Fibroblast of peridontal ligament (primary cell): ENCODE results near the gene PPP1R12C.

Experiments used
- DNase-seq: peaks from one replicate; pipeline ENCODE4 v3.0.0-alpha.2; 2010; ENCODE audit errors: extremely low read depth

The PPP1R12C gene

DNA sequence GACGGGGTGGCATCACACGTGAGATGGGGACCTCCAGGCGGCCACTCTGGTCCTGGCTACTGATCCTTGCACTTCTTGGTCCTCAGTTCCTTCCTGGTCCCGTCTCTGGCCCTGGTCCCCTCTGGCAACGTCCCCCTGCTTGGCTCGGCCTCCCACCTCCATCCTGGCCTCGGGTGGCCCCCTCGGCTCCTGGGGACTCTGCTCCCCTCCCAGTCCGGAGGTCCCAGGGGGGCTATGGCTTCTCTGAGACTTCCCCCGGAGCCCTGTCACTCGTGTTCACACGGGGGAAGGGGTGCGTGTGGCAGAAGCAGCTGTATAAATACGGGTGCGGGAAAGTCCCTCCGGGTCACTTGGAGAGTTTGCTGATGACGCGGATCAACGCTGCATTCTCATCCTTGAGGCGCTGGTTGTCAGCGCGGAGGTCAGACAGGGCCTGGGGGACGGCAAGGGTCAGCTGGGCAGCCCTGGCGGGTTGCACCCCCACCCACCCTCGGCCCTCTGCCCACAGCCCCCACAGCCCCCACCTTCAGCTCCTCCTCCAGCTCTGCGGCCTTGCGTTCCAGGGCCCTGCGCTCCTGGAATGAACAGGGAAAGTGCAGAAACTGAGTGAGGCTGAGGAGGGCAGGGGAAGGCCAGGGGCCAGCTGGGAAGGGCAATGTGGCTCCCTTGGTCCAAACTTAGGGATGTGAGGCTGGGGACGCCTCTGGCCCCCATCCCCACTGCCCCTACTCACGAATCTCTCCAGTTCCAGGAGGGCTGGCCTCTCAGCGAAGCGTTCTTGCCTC is 26.1 kb downstream of the PPP1R12C start:
- DNase-seq, result no peak

DNA sequence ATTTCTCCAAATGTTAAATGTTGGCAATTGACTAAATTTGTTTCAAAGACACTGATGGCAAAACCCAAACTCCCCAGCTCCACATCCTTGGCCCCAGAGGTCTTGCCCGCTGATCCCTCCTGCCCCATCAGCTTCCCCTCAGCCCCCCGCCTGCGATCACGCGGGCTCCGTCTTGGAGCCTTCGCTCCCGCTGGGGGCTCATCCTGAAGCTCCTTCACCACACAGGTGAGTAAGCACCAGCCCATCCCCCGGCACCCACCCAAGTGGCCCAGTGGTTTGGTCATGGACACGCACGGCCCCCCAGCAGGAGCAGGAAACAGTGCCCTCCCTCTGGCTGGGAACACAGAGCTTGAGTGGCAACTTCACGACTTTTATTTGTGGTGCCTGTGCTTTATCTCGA is 26.9 kb downstream of the PPP1R12C start:
- no peak for DNase-seq

- DNase-seq, result no peak
Observed at GRCh38 chr19:55089342-55089944, 28.0 kb downstream of the PPP1R12C start.

GRCh38 chr19:55088543-55089341 is 28.7 kb downstream of the PPP1R12C start:
- DNase-seq, result peak; percentile 61

- DNase-seq, result no peak
Observed at GRCh38 chr19:55088021-55088451, 29.4 kb downstream of the PPP1R12C start.

GRCh38 chr19:55087542-55087901 is 29.9 kb downstream of the PPP1R12C start:
- DNase-seq, result peak; percentile 5

GRCh38 chr19:55086730-55087541 is 30.5 kb downstream of the PPP1R12C start:
- peak; percentile 80 for DNase-seq

DNA sequence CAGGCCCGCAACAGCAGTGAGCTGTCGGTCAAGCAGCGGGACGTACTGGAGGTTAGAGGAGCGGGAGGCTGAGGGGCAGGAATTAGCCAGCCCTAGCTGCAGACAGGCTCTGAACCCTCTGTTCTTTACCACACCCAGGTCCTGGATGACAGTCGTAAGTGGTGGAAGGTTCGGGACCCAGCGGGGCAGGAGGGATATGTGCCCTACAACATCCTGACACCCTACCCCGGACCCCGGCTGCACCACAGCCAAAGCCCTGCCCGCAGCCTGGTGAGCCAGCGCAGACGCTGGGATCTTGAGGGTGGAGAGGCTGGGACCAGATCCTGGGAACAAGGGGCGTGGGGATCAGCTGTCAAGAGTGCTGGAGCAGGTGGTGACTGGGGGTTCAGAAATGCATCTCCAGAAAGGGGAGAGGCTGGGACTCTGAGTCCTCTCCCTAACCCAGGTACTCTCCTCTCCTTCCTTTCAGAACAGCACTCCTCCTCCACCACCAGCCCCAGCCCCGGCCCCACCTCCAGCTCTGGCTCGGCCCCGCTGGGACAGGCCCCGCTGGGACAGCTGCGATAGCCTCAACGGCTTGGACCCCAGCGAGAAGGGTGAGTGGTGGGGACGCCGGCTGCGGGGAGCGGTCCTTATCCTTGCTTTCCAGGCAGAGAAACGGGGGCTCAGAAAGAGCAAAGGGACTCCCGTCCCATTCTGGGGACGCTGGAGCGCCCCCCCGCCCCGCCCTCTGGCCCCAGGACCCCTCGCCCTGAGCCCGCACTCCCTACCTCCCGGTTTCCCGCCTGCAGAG is 31.3 kb downstream of the PPP1R12C start:
- DNase-seq, result no peak

DNA sequence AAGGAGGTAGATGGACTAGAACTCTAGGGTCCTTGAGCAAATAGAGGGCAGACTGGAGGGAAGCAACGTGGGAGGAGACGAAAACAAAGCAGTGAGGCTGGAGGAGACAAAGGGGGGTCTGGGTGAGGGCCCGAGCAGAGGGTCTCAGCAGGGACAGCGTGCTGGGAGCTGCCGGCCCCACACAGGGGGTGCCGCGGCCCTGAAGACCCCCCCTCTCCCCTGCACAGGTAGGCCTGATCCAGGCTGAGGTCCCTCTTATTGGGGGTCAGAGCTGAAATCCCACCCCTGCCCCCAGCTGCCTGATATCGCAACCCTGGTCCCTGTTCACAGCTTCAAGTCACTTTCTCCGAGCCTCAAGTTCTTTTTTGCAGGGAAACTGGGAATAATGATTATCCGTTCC is 33.0 kb downstream of the PPP1R12C start:
- DNase-seq, result no peak

- no peak for DNase-seq
Observed at GRCh38 chr19:55083004-55083850, 34.2 kb downstream of the PPP1R12C start.

DNA sequence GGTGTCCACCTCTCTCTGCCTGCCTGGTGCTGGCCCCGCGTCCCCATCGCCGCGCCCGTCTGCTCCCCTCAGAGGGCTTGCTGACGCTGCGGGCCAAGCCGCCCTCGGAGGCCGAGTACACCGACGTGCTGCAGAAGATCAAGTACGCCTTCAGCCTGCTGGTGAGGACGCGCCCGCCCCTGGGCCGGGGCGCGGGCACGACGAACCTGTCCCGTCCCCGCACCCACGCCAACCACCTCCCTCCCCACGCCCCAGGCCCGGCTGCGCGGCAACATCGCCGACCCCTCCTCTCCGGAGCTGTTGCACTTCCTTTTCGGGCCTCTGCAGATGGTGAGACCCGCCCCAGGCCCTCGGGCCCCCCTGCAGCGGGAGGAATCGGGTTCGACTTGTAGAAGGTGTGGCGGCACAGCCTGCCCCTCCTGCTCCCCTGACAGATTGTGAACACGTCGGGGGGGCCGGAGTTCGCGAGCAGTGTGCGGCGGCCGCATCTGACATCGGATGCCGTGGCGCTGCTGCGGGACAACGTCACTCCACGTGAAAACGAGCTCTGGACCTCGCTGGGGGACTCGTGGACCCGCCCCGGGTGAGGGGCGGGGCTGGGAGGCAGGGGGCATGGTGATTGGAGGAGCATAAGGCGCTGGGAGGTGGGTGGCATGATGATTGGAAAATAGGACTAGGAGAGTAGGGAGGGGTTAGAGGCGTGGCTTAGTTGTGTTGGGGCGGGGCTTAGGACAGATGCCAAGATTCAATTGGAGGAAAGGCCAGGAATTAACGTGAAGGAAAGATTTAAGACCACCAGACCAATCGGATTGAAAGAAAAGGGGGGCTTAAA is 35.2 kb downstream of the PPP1R12C start:
- peak; percentile 13 for DNase-seq

GRCh38 chr19:55081770-55082019 is 35.7 kb downstream of the PPP1R12C start:
- no peak for DNase-seq

GRCh38 chr19:55080968-55081769 is 36.3 kb downstream of the PPP1R12C start:
- no peak for DNase-seq

- peak; percentile 24 for DNase-seq
Observed at GRCh38 chr19:55080121-55080967, 37.1 kb downstream of the PPP1R12C start.

DNA sequence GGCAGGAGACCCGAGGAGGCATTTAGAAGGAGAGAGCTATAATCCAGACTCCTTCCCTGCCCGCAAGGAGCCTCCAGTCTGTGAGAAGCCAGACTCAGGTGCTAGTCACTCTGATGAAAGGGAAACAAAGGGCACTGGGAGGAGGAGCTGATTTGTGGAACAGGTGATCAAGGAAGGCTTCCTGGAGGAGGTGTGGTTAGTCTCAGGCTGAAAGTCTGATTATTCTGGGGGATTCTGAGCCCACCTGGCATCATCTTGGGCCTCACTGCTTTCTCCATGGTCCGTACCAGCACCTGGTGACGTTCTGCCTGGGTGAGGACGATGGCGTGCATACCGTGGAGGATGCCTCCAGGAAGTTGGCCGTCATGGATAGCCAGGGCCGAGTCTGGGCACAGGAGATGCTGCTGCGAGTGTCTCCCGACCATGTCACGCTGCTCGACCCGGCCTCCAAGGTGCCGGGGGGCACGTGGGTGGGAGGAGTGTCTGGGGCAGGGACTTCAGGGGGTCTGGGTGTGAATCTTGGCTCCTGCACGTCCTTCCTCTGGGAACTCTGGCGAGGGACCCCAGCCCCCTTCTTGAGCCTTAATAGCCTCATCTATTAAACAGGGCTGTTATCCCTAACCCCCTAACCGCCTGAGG is 37.9 kb downstream of the PPP1R12C start:
- DNase-seq, result no peak

GRCh38 chr19:55078996-55079395 is 38.4 kb downstream of the PPP1R12C start:
- no peak for DNase-seq

GRCh38 chr19:55077106-55077505 is 40.3 kb downstream of the PPP1R12C start:
- DNase-seq, result no peak
